MCF 10A (cell line): Measurements from ENCODE around the gene CHCHD3. TPM values are rescaled to one million over a fixed set of nuclear protein-coding genes. Genes with fewer than 3 reads are reported as not detected.
"Not testable (repeated sequence)": the region's sequence is repeated elsewhere in the genome, so short reads cannot be mapped to it uniquely, and the experiment has no call there.

Source experiments
- BruUV-seq: library from RNA; stranded (reverse); fragments of 400-500 nt; replicated peaks from 2 replicates; lab custom pipeline; 2021; lab: Mats Ljungman, UMichigan
- CTCF ChIA-PET: fragments of 300-600 bp; sonication (Branson Sonifier 250); formaldehyde crosslinking; extraction: SDS; loops from one replicate; lab custom pipeline; 2021; ENCODE audit warnings: antibody characterized with exemption, inconsistent platforms; lab: Yijun Ruan, JAX
- POLR2A ChIA-PET: fragments of 300-600, 350-650 bp; sonication (Branson Sonifier 250); formaldehyde crosslinking; extraction: SDS; loops from one replicate; lab custom pipeline; 2020; ENCODE audit warnings: antibody characterized with exemption, inconsistent platforms; lab: Yijun Ruan, JAX
- DNase-seq: peaks from one replicate; pipeline ENCODE4 v3.0.0-alpha.2; 2018; ENCODE audit not compliant: unreplicated experiment
- H3K27ac Mint-ChIP-seq: one replicate; pipeline ENCODE4 v1.8.0; 2022; ENCODE audit warnings: mild to moderate bottlenecking, low read depth, mixed read lengths; ENCODE audit not compliant: unreplicated experiment
- H3K27me3 Mint-ChIP-seq: one replicate; pipeline ENCODE4 v1.8.0; 2022; ENCODE audit warnings: mixed read lengths; ENCODE audit not compliant: insufficient read depth, unreplicated experiment
- H3K36me3 Mint-ChIP-seq: one replicate; pipeline ENCODE4 v1.8.0; 2022; ENCODE audit warnings: mild to moderate bottlenecking, moderate library complexity, mixed read lengths; ENCODE audit not compliant: insufficient read depth, unreplicated experiment
- H3K4me1 Mint-ChIP-seq: one replicate; pipeline ENCODE4 v1.8.0; 2022; ENCODE audit warnings: mixed read lengths; ENCODE audit not compliant: insufficient read depth, unreplicated experiment
- H3K4me3 Mint-ChIP-seq: one replicate; pipeline ENCODE4 v1.8.0; 2022; ENCODE audit warnings: mild to moderate bottlenecking, moderate library complexity, mixed read lengths; ENCODE audit not compliant: unreplicated experiment
- H3K9me3 Mint-ChIP-seq: one replicate; pipeline ENCODE4 v1.8.0; 2022; ENCODE audit warnings: mixed read lengths; ENCODE audit not compliant: unreplicated experiment
- intact Hi-C: fragments of 100-400 bp; cut with micrococcal nuclease; formaldehyde crosslinking; loops from 2 replicates; pipeline ENCODE4 v1.14.1; 2022
- total RNA-seq: library from RNA; stranded (reverse); gene quantifications from 2 replicates; pipeline ENCODE4 v1.2.3, GENCODE V29; 2022
- TF ChIP-seq, protein P1 (sequence below): fragments of 200-600 bp; IDR thresholded peaks from one replicate; pipeline ENCODE4 v1.8.0; 2022; ENCODE audit warnings: antibody characterized with exemption, mild to moderate bottlenecking; ENCODE audit not compliant: unreplicated experiment

CHCHD3 gene
- total RNA-seq, 1 experiment from 2014 or later, result 102 TPM

- ChIA-PET CTCF (interaction anchor here (0.6 to 1.0 kb wide), 2 partner anchors 22 to 146 kb away, joined by 3 to 7 read pairs; no protein-coding TSS in a partner anchor), POLR2A (no interaction called here)
- Mint-ChIP-seq H3K27me3 (no peaks in the 10 kb centered on the region), H3K27ac (no peak overlapping the region), H3K36me3 (peaks cover 20% of the 10 kb centered on the region), H3K9me3 (no peaks in the 10 kb centered on the region), H3K4me3 (no peak overlapping the region), H3K4me1 (no peaks in the 10 kb centered on the region)
- intact Hi-C loops, result no loop called here
- DNase-seq, result no peak
- no TSS peak for BruUV-seq
- TF ChIP-seq, protein P1, sequence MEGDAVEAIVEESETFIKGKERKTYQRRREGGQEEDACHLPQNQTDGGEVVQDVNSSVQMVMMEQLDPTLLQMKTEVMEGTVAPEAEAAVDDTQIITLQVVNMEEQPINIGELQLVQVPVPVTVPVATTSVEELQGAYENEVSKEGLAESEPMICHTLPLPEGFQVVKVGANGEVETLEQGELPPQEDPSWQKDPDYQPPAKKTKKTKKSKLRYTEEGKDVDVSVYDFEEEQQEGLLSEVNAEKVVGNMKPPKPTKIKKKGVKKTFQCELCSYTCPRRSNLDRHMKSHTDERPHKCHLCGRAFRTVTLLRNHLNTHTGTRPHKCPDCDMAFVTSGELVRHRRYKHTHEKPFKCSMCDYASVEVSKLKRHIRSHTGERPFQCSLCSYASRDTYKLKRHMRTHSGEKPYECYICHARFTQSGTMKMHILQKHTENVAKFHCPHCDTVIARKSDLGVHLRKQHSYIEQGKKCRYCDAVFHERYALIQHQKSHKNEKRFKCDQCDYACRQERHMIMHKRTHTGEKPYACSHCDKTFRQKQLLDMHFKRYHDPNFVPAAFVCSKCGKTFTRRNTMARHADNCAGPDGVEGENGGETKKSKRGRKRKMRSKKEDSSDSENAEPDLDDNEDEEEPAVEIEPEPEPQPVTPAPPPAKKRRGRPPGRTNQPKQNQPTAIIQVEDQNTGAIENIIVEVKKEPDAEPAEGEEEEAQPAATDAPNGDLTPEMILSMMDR, result no peak
These were observed 177.7 kb downstream of the CHCHD3 start for GRCh38 chr7:132904209-132904608.

DNA sequence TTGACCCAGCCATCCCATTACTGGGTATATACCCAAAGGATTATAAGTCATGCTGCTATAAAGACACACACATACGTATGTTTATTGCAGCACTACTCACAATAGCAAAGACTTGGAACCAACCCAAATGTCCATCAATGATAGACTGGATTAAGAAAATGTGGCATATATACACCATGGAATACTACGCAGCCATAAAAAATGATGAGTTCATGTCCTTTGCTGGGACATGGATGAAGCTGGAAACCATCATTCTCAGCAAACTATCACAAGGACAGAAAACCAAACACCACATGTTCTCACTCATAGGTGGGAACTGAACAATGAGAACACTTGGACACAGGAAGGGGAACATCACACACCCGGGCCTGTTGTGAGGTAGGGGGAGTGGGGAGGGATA lies 179.6 kb downstream of the CHCHD3 start:
- H3K4me3 Mint-ChIP-seq, H3K9me3 Mint-ChIP-seq, DNase-seq, POLR2A ChIA-PET, H3K4me1 Mint-ChIP-seq, CTCF ChIA-PET, H3K27ac Mint-ChIP-seq, intact Hi-C loops, H3K27me3 Mint-ChIP-seq, BruUV-seq: not testable (repeated sequence)
- H3K36me3 Mint-ChIP-seq, result peaks cover 12% of the 10 kb centered on the region

GRCh38 chr7:132901241-132901640 lies 180.6 kb downstream of the CHCHD3 start:
- CTCF ChIA-PET, result no interaction called here
- peaks cover 12% of the 10 kb centered on the region for H3K36me3 Mint-ChIP-seq
- intact Hi-C loops, result no loop called here
- no TSS peak for BruUV-seq
- H3K4me3 Mint-ChIP-seq, result no peak overlapping the region
- H3K9me3 Mint-ChIP-seq, result no peaks in the 10 kb centered on the region
- no peaks in the 10 kb centered on the region for H3K4me1 Mint-ChIP-seq
- POLR2A ChIA-PET, result no interaction called here
- H3K27me3 Mint-ChIP-seq, result no peaks in the 10 kb centered on the region
- H3K27ac Mint-ChIP-seq, result no peak overlapping the region
- TF ChIP-seq, protein P1, result no peak
- DNase-seq, result no peak

GRCh38 chr7:132899833-132900232 lies 182.1 kb downstream of the CHCHD3 start:
- CTCF ChIA-PET, result no interaction called here
- DNase-seq, result no peak
- H3K36me3 Mint-ChIP-seq, result peaks cover 12% of the 10 kb centered on the region
- POLR2A ChIA-PET, result no interaction called here
- H3K4me1 Mint-ChIP-seq, result peaks cover 6% of the 10 kb centered on the region
- H3K4me3 Mint-ChIP-seq, result no peak overlapping the region
- no peaks in the 10 kb centered on the region for H3K27me3 Mint-ChIP-seq
- H3K27ac Mint-ChIP-seq, result no peak overlapping the region
- no peaks in the 10 kb centered on the region for H3K9me3 Mint-ChIP-seq
- intact Hi-C loops, result no loop called here
- no TSS peak for BruUV-seq
- TF ChIP-seq, protein P1, result no peak

DNA sequence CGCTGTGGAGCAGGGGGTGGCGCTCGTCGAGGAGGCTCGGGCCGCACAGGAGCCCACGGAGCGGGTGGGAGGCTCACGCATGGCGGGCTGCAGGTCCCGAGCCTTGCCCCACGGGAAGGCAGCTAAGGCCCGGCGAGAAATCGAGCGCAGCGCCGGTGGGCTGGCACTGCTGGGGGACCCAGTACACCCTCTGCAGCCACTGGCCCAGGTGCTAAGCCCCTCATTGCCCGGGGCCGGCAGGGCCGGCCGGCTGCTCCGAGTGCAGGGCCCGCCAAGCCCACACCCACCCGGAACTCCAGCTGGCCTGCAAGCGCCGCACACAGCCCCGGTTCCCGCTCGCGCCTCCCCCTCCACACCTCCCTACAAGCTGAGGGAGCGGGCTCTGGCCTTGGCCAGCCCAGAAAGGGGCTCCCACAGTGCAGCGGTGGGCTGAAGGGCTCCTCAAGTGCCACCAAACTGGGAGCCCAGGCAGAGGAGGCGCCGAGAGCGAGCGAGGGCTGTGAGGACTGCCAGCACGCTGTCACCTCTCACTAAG lies 183.2 kb downstream of the CHCHD3 start:
- H3K27ac Mint-ChIP-seq, H3K9me3 Mint-ChIP-seq: not testable (repeated sequence)

More for the DNA sequence above, 183.2 kb downstream of the CHCHD3 start:
- H3K36me3 Mint-ChIP-seq, H3K4me1 Mint-ChIP-seq, H3K4me3 Mint-ChIP-seq, intact Hi-C loops, BruUV-seq, H3K27me3 Mint-ChIP-seq, DNase-seq: not testable (repeated sequence)
- ChIA-PET CTCF (interaction anchor here (0.6 kb wide), 2 partner anchors 204 to 897 kb away, joined by 3 read pairs; no protein-coding TSS in a partner anchor), POLR2A (interaction anchor here (0.6 kb wide), 1 partner anchor 952 kb away, joined by 3 read pairs; no protein-coding TSS in a partner anchor)
